GM23338 (cell line): ENCODE measurements around the gene DRAXIN.

ENCODE experiments used
- CREB1 ChIP-seq: fragments of 250-450 bp; sonication (Bioruptor Pico); IDR thresholded peaks from 2 replicates; pipeline ENCODE4 v1.5.0; 2020; ENCODE audit warnings: low read depth, mild to moderate bottlenecking, moderate library complexity
- CTCF ChIP-seq, 2 experiments: fragments of 200-600 bp in 1 of 2; sonication (generic) in 1 of 2; conservative IDR thresholded peaks; 2 replicates each; pipeline versions ENCODE4 v1.5.1 to v1.6.1; 2016 to 2017; ENCODE audit warnings: antibody characterized with exemption in 2 of 2, low read depth in 2 of 2, mild to moderate bottlenecking in 2 of 2, moderate library complexity in 1 of 2
- EZH2 ChIP-seq: fragments of 200-600 bp; sonication (generic); IDR thresholded peaks from one replicate; pipeline ENCODE4 v1.8.0; 2017; ENCODE audit warnings: antibody characterized with exemption, mild to moderate bottlenecking, low read depth; ENCODE audit not compliant: unreplicated experiment
- EZH2phosphoT487 ChIP-seq: fragments of 200-600 bp; sonication (generic); IDR thresholded peaks from one replicate; pipeline ENCODE4 v1.8.1; 2018; ENCODE audit warnings: antibody characterized with exemption; ENCODE audit not compliant: unreplicated experiment
- JUNB ChIP-seq: IDR thresholded peaks from one replicate; pipeline ENCODE4 v1.6.1; 2016; ENCODE audit warnings: antibody characterized with exemption; ENCODE audit not compliant: unreplicated experiment
- NANOG ChIP-seq: IDR thresholded peaks from 2 replicates; pipeline ENCODE4 v1.6.1; 2016; ENCODE audit warnings: antibody characterized with exemption, borderline replicate concordance
- POLR2AphosphoS5 ChIP-seq: IDR thresholded peaks from 2 replicates; pipeline ENCODE4 v1.6.1; 2016; ENCODE audit warnings: antibody characterized with exemption, low read depth
- REST ChIP-seq: IDR thresholded peaks from one replicate; pipeline ENCODE4 v1.6.1; 2018; ENCODE audit warnings: antibody characterized with exemption; ENCODE audit not compliant: unreplicated experiment
- STAT1 ChIP-seq: IDR thresholded peaks from one replicate; pipeline ENCODE4 v1.6.1; 2016; ENCODE audit warnings: antibody characterized with exemption; ENCODE audit not compliant: unreplicated experiment
- ZNF114 ChIP-seq: fragments of 250-450 bp; sonication (Bioruptor Pico); IDR thresholded peaks from 2 replicates; pipeline ENCODE4 v1.5.0; 2020; ENCODE audit warnings: mild to moderate bottlenecking, moderate library complexity
- ZNF331 ChIP-seq: fragments of 250-450 bp; sonication (Bioruptor Pico); IDR thresholded peaks from 2 replicates; pipeline ENCODE4 v1.5.0; 2020; ENCODE audit warnings: low read depth, mild to moderate bottlenecking, moderate library complexity
- TF ChIP-seq, protein P1 (sequence below): IDR thresholded peaks from 2 replicates; pipeline ENCODE4 v1.6.1; 2016; ENCODE audit warnings: antibody characterized with exemption
- TF ChIP-seq, protein P2 (sequence below): fragments of 250-450 bp; sonication (Bioruptor Pico); IDR thresholded peaks from 2 replicates; pipeline ENCODE4 v1.5.0; 2020; ENCODE audit warnings: mild to moderate bottlenecking, moderate library complexity

DNA sequence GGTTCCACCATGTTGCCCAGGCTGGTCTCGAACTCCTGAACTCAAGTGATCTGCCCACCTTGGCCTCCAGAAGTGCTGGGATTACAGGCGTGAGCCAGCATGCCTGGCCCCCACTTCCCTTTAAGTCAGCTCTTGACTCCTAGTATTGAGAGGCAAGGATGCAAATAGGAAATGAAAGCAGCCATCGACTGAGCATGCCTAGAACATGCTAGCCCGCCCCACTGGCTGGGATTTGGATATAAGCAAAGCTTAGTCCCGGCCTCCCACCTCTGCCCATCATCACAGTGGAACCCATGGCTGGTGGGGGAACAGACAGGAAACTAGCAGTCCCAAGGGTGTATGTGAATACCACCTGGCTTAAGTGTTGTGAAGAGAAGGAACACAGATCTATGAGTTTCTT, 80.9 kb downstream of the DRAXIN start:
- no peak for TF ChIP-seq EZH2phosphoT487
- no peak for TF ChIP-seq EZH2
- TF ChIP-seq CTCF (conservative IDR thresholded peaks at IDR 0.05; ENCODE audit: low read depth in 2 of 2): no peak
- TF ChIP-seq NANOG: no peak
- TF ChIP-seq REST: no peak
- no peak for TF ChIP-seq JUNB
- no peak for TF ChIP-seq POLR2AphosphoS5
- TF ChIP-seq CREB1: no peak
- TF ChIP-seq, protein P1, sequence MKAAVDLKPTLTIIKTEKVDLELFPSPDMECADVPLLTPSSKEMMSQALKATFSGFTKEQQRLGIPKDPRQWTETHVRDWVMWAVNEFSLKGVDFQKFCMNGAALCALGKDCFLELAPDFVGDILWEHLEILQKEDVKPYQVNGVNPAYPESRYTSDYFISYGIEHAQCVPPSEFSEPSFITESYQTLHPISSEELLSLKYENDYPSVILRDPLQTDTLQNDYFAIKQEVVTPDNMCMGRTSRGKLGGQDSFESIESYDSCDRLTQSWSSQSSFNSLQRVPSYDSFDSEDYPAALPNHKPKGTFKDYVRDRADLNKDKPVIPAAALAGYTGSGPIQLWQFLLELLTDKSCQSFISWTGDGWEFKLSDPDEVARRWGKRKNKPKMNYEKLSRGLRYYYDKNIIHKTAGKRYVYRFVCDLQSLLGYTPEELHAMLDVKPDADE: no peak
- no peak for TF ChIP-seq STAT1
- no peak for TF ChIP-seq ZNF331 (CRISPR knock-in tag)
- TF ChIP-seq ZNF114 (CRISPR knock-in tag): no peak
- TF ChIP-seq, protein P2, sequence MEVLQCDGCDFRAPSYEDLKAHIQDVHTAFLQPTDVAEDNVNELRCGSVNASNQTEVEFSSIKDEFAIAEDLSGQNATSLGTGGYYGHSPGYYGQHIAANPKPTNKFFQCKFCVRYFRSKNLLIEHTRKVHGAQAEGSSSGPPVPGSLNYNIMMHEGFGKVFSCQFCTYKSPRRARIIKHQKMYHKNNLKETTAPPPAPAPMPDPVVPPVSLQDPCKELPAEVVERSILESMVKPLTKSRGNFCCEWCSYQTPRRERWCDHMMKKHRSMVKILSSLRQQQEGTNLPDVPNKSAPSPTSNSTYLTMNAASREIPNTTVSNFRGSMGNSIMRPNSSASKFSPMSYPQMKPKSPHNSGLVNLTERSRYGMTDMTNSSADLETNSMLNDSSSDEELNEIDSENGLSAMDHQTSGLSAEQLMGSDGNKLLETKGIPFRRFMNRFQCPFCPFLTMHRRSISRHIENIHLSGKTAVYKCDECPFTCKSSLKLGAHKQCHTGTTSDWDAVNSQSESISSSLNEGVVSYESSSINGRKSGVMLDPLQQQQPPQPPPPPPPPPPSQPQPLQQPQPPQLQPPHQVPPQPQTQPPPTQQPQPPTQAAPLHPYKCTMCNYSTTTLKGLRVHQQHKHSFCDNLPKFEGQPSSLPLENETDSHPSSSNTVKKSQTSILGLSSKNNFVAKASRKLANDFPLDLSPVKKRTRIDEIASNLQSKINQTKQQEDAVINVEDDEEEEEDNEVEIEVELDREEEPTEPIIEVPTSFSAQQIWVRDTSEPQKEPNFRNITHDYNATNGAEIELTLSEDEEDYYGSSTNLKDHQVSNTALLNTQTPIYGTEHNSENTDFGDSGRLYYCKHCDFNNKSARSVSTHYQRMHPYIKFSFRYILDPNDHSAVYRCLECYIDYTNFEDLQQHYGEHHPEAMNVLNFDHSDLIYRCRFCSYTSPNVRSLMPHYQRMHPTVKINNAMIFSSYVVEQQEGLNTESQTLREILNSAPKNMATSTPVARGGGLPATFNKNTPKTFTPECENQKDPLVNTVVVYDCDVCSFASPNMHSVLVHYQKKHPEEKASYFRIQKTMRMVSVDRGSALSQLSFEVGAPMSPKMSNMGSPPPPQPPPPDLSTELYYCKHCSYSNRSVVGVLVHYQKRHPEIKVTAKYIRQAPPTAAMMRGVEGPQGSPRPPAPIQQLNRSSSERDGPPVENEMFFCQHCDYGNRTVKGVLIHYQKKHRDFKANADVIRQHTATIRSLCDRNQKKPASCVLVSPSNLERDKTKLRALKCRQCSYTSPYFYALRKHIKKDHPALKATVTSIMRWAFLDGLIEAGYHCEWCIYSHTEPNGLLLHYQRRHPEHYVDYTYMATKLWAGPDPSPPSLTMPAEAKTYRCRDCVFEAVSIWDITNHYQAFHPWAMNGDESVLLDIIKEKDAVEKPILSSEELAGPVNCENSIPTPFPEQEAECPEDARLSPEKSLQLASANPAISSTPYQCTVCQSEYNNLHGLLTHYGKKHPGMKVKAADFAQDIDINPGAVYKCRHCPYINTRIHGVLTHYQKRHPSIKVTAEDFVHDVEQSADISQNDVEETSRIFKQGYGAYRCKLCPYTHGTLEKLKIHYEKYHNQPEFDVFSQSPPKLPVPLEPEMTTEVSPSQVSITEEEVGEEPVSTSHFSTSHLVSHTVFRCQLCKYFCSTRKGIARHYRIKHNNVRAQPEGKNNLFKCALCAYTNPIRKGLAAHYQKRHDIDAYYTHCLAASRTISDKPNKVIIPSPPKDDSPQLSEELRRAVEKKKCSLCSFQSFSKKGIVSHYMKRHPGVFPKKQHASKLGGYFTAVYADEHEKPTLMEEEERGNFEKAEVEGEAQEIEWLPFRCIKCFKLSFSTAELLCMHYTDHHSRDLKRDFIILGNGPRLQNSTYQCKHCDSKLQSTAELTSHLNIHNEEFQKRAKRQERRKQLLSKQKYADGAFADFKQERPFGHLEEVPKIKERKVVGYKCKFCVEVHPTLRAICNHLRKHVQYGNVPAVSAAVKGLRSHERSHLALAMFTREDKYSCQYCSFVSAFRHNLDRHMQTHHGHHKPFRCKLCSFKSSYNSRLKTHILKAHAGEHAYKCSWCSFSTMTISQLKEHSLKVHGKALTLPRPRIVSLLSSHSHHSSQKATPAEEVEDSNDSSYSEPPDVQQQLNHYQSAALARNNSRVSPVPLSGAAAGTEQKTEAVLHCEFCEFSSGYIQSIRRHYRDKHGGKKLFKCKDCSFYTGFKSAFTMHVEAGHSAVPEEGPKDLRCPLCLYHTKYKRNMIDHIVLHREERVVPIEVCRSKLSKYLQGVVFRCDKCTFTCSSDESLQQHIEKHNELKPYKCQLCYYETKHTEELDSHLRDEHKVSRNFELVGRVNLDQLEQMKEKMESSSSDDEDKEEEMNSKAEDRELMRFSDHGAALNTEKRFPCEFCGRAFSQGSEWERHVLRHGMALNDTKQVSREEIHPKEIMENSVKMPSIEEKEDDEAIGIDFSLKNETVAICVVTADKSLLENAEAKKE (CRISPR knock-in tag): no peak
